H1 (cell line): ENCODE measurements around the gene CTTNBP2.

Experiments
- CHD1 ChIP-seq: IDR thresholded peaks from 2 replicates; pipeline ENCODE4 v1.6.1; 2012; ENCODE audit warnings: low read depth, low read length, improper control_type of control experiment
- CHD2 ChIP-seq: IDR thresholded peaks from 2 replicates; pipeline ENCODE4 v1.6.1; 2012; ENCODE audit warnings: low read length, improper control_type of control experiment
- CTCF ChIP-seq, 3 experiments: IDR thresholded peaks; 1 replicate in 2 of 3; 2 replicates in 1 of 3; pipeline versions ENCODE4 v1.5.1 to v1.6.1; 2011; ENCODE audit warnings: low read length in 3 of 3, mild to moderate bottlenecking in 3 of 3, inconsistent platforms in 2 of 3, low read depth in 1 of 3, moderate library complexity in 1 of 3; ENCODE audit not compliant: insufficient read depth in 1 of 3; ENCODE audit errors: control extremely low read depth in 1 of 3
- HDAC6 ChIP-seq: IDR thresholded peaks from one replicate; pipeline ENCODE4 v1.7.1; 2012; ENCODE audit warnings: low read depth, mild to moderate bottlenecking, inconsistent platforms, low read length, moderate library complexity
- POLR2A ChIP-seq, 2 experiments: IDR thresholded peaks; 1 replicate in 1 of 2; 2 replicates in 1 of 2; pipeline ENCODE4 v1.6.1; 2011; ENCODE audit warnings: low read depth in 2 of 2, low read length in 2 of 2, mild to moderate bottlenecking in 2 of 2; ENCODE audit errors: control extremely low read depth in 1 of 2
- POLR2AphosphoS5 ChIP-seq: IDR thresholded peaks from 2 replicates; pipeline ENCODE4 v1.6.1; 2011; ENCODE audit warnings: low read depth, low read length
- RAD21 ChIP-seq, 2 experiments: IDR thresholded peaks in 1 of 2; conservative IDR thresholded peaks in 1 of 2; 2 replicates each; pipeline ENCODE4 v1.6.1; 2011; ENCODE audit warnings: low read depth in 2 of 2, low read length in 2 of 2, improper control_type of control experiment in 1 of 2, inconsistent platforms in 1 of 2, mild to moderate bottlenecking in 1 of 2, moderate library complexity in 1 of 2
- SP1 ChIP-seq: IDR thresholded peaks from 2 replicates; pipeline ENCODE4 v1.6.1; 2011; ENCODE audit warnings: low read depth, low read length

- TF ChIP-seq CTCF (IDR thresholded peaks at IDR 0.05; ENCODE audit: control extremely low read depth in 1 of 3, insufficient read depth in 1 of 3, low read depth in 1 of 3, low read length in 3 of 3) (no peak), POLR2A (IDR thresholded peaks at IDR 0.05; ENCODE audit: control extremely low read depth in 1 of 2, low read depth in 2 of 2, low read length in 2 of 2) (no peak), RAD21 (IDR thresholded peaks at IDR 0.05 in 1 of 2, conservative IDR thresholded peaks at IDR 0.05 in 1 of 2; ENCODE audit: low read depth in 2 of 2, low read length in 2 of 2) (no peak), CHD2 (no peak), POLR2AphosphoS5 (no peak), CHD1 (no peak), HDAC6 (no peak), SP1 (no peak)
These were observed 155.0 kb downstream of the CTTNBP2 start for GRCh38 chr7:117718116-117718835.
